Mesothelial cell of epicardium (in vitro differentiated cells): ENCODE results near the gene SERINC5. TPM values are rescaled to one million over a fixed set of nuclear protein-coding genes. Genes with fewer than 3 reads are reported as not detected.

ENCODE experiments used
- DNase-seq, 2 experiments: peaks; one replicate each; pipeline ENCODE4 v3.0.0; 2021; ENCODE audit warnings: low spot score in 2 of 2; ENCODE audit not compliant: unreplicated experiment in 2 of 2
- H3K27ac Mint-ChIP-seq: 2 replicates; pipeline ENCODE4 v1.8.0; 2021; ENCODE audit warnings: mixed read lengths
- H3K27me3 Mint-ChIP-seq: 2 replicates; pipeline ENCODE4 v1.8.0; 2021; ENCODE audit warnings: low read depth, mixed read lengths
- H3K36me3 Mint-ChIP-seq: 2 replicates; pipeline ENCODE4 v1.8.0; 2021; ENCODE audit warnings: mixed read lengths
- H3K4me1 Mint-ChIP-seq: 2 replicates; pipeline ENCODE4 v1.8.0; 2021; ENCODE audit warnings: mixed read lengths
- H3K4me3 Mint-ChIP-seq: 2 replicates; pipeline ENCODE4 v1.8.0; 2021; ENCODE audit warnings: mild to moderate bottlenecking, moderate library complexity, mixed read lengths
- H3K9me3 Mint-ChIP-seq: 2 replicates; pipeline ENCODE4 v1.8.0; 2021; ENCODE audit warnings: mixed read lengths
- CTCF ChIP-seq: fragments of 200-600 bp; sonication (generic); IDR thresholded peaks from one replicate; pipeline ENCODE4 v1.5.0; 2021; ENCODE audit warnings: antibody characterized with exemption; ENCODE audit not compliant: unreplicated experiment
- total RNA-seq: library from RNA; stranded (reverse); gene quantifications from 3 replicates; pipeline ENCODE4 v1.2.1, GENCODE V29; 2021

The SERINC5 gene
- total RNA-seq, 1 donor from 2014 or later: 89.5 TPM

GRCh38 chr5:80195837-80196400, 59.9 kb downstream of the SERINC5 start:
- Mint-ChIP-seq H3K9me3 (no peaks in the 10 kb centered on the region), H3K27ac (peak overlapping the region; percentile 68)

GRCh38 chr5:80194468-80194867, 61.4 kb downstream of the SERINC5 start:
- Mint-ChIP-seq H3K36me3 (peaks cover 15% of the 10 kb centered on the region), H3K9me3 (no peaks in the 10 kb centered on the region), H3K27ac (peak overlapping the region; percentile 93), H3K27me3 (no peaks in the 10 kb centered on the region), H3K4me1 (peaks cover 56% of the 10 kb centered on the region), H3K4me3 (no peak overlapping the region)
- TF ChIP-seq CTCF: no peak
- DNase-seq: no peak

More at GRCh38 chr5:80195837-80196400, 59.9 kb downstream of the SERINC5 start:
- no peak for TF ChIP-seq CTCF
- H3K4me3 Mint-ChIP-seq: no peak overlapping the region
- H3K4me1 Mint-ChIP-seq: peaks cover 43% of the 10 kb centered on the region
- no peaks in the 10 kb centered on the region for H3K27me3 Mint-ChIP-seq
- DNase-seq: no peak
- H3K36me3 Mint-ChIP-seq: peaks cover 18% of the 10 kb centered on the region

GRCh38 chr5:80193401-80193800, 62.4 kb downstream of the SERINC5 start:
- Mint-ChIP-seq H3K4me3 (no peak overlapping the region), H3K27me3 (no peaks in the 10 kb centered on the region), H3K36me3 (peaks cover 11% of the 10 kb centered on the region), H3K27ac (peak overlapping the region; percentile 93), H3K4me1 (peaks cover 63% of the 10 kb centered on the region), H3K9me3 (no peaks in the 10 kb centered on the region)
- no peak for DNase-seq
- no peak for TF ChIP-seq CTCF

GRCh38 chr5:80192507-80193241, 63.2 kb downstream of the SERINC5 start:
- TF ChIP-seq CTCF: no peak
- peak overlapping the region; percentile 93 for H3K27ac Mint-ChIP-seq

GRCh38 chr5:80191991-80192398, 63.9 kb downstream of the SERINC5 start:
- peak overlapping the region; percentile 93 for H3K27ac Mint-ChIP-seq
- H3K36me3 Mint-ChIP-seq: peaks cover 7% of the 10 kb centered on the region
- peaks cover 71% of the 10 kb centered on the region for H3K4me1 Mint-ChIP-seq
- H3K9me3 Mint-ChIP-seq: no peaks in the 10 kb centered on the region
- H3K27me3 Mint-ChIP-seq: no peaks in the 10 kb centered on the region
- no peak for DNase-seq
- no peak overlapping the region for H3K4me3 Mint-ChIP-seq
- no peak for TF ChIP-seq CTCF

More at GRCh38 chr5:80192507-80193241, 63.2 kb downstream of the SERINC5 start:
- Mint-ChIP-seq H3K9me3 (no peaks in the 10 kb centered on the region), H3K36me3 (peaks cover 11% of the 10 kb centered on the region), H3K27me3 (no peaks in the 10 kb centered on the region), H3K4me1 (peaks cover 65% of the 10 kb centered on the region), H3K4me3 (no peak overlapping the region)
- no peak for DNase-seq
